Embryonic facial prominence (tissue), 1 donor: Measurements from ENCODE around the gene ROR1.

ENCODE experiments used
- DNase-seq: peaks from one replicate; pipeline ENCODE4 v3.0.0-alpha.2; 2016; ENCODE audit errors: extremely low spot score

The ROR1 gene

DNA sequence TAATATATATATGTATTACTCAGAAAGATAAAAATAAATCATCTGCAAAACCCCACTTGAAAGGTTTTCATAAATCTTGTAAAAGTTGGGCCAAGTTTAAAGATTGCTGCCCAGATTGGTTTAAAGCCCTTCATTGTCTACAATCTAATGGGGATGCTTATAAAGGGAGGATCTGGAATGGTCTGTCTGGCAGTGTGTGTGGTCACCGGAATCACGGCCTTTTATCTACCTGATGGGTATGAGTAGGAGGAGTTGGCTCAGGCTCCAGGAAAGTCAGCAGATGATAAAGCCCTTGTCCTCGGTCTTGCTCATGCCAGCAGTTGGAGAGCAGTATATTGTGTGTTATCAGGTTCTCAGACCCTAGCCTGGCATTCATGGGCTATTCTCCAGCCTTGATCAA, 197.7 kb downstream of the ROR1 start:
- DNase-seq = no peak

DNA sequence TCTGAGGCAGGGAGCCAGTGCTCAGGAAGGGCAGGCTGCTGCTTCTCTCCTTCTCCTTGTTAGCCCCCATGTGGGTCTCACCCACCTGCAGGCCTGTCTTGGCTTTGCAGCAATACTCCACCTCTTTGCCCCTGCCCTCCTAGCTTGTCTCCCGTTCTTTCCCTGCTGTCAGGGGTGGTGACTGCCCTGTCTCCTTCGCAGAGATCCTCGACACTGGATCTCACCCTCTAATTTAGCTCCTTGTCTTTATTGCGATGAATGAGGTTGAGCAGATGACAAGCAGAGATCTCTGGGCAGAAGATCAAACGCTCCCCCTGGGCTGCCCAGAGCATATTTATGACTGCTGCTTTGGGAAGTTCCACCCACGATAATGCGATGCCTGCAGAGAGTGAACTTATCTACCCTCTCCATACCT, 199.2 kb downstream of the ROR1 start:
- no peak for DNase-seq

DNA sequence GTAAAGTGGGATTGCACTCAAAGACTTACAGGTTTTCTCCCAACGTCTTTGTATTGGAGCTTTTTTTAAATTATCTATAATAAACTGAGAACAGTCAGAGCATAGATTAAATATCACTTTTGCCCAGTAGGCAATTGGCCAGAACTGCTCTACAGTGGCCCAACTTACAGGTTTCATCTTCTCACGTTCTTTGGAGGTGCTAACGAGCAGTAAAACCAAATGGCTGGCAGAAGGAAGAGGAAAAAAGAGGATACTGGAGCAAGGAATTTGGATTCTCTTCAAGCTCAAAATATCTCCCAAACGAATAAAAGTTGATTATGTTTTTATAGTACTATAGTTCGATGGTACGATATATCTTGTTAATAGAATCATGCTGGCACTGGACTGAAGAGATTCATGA, 201.1 kb downstream of the ROR1 start:
- no peak for DNase-seq

DNA sequence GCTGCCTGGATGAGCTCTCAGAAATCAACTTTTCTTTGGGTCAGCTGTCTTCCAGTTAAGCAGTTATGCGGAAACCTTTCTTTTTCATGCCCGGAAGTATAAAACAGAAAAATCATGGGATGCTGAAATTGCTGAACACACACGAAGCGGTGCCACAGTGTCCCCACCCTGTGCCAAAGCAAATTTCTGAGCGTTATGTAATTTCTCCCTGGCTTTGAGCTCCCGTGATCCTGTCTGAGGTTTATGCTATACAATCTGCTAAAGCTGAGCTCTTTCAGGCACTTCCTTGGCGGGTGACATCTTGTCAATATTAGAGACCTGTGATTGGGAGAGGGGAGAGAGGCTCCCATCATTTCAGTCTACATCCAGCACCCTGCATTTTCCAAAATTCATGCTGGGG, 201.7 kb downstream of the ROR1 start:
- DNase-seq = no peak

DNA sequence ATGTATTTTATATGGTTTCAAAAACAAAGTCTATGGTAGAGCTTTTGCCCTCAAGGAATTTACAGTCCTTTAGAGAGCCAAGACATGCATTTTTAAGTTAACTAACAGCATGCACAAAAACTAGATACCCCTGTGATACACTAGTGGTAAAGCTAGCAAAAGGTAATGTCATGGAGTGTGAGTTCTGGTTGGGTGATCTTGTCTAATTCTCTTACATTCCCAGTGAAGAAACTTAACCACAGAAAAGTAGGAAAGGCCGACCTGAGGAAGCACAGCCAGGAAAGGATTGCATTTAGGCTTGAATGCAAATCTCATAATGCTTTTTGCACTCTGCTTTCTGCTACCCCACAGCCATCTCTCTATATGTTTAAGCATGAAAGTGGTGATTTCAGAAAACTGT, 202.2 kb downstream of the ROR1 start:
- DNase-seq = no peak

DNA sequence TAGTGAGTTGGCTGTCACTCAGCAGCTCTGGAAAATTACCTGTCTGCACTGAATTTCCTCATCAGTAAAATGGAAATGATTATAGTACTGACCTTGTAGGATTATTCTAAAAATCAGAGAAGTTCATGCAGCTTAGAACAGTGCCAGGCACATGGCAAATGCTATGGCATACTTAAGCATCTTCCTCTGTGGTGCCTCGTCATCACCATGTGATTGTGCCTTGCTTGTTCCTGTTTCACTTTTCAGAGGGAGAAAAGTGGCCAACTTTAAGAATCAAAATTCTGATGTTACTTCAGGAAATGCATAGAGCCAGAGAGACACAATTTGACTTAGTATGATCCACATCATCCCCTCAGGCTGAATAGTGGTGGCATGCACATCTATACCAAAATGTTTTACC, 203.6 kb downstream of the ROR1 start:
- DNase-seq = no peak

DNA sequence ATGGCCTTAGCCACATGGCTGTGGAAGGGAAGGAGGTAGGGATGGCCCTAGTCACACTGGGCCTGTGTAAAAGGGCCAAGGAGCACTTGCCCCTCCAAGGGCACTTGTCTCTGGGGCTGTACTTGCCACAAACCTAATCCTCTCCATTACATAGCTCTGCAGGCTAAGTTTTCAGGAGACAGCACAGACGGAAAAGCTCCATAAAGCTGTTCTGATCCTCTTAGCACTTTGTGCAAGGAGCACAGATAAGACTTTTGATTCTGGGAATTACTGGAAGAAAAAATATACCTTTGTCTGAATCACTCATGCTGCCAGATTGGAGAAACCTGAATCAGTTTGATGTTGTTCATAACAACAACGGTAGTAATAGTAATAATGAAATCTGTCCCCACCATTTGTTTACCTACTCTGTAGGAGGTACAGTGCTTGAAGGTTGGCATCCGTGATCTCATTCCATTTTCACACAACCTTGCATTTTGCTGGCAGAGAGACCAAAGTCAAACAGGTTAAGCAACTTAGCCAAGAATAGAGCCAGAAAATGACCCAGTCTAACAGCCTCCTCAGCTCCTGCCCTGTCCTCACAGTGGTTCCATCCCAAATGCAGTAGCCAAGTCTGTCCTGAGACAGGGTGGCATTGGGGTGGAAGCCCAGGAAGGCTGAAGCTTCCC, 207.1 kb downstream of the ROR1 start:
- no peak for DNase-seq

DNA sequence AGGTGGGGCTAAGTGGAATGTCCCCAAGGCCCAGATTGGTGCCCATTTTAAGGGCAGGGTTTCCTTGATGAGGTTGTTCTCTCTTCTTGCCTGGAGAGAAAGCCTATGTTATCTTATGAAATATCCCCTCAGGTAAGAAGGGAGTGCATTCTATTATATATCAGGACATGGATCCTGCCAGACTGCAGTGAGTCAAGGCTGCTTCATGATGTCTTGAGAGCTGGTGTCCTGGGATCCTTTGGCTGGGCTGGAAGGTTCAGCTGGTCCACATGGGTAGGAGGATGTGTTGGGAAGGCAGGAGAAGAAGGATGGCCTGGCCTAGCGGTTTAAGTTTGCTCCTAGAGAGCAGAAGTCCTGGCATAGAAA, 207.6 kb downstream of the ROR1 start:
- no peak for DNase-seq

DNA sequence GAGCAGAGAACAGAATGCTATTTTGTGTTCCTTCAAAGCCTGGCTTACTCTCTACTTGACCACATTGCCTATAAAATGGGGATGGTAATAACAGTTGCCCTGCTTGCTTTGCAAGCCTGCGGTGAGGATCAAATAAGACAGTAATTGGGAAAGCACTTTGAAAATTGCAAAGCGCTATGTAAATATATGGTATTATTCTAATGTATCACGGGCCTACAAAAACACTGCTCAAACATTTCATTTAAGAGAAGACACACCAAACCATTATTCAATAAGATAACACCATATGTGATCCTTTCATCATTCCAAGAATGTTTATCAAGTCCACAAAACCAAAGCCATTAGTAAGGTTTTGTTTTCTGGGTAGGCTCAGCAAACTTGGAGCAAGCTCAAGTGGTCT, 208.4 kb downstream of the ROR1 start:
- DNase-seq = no peak

DNA sequence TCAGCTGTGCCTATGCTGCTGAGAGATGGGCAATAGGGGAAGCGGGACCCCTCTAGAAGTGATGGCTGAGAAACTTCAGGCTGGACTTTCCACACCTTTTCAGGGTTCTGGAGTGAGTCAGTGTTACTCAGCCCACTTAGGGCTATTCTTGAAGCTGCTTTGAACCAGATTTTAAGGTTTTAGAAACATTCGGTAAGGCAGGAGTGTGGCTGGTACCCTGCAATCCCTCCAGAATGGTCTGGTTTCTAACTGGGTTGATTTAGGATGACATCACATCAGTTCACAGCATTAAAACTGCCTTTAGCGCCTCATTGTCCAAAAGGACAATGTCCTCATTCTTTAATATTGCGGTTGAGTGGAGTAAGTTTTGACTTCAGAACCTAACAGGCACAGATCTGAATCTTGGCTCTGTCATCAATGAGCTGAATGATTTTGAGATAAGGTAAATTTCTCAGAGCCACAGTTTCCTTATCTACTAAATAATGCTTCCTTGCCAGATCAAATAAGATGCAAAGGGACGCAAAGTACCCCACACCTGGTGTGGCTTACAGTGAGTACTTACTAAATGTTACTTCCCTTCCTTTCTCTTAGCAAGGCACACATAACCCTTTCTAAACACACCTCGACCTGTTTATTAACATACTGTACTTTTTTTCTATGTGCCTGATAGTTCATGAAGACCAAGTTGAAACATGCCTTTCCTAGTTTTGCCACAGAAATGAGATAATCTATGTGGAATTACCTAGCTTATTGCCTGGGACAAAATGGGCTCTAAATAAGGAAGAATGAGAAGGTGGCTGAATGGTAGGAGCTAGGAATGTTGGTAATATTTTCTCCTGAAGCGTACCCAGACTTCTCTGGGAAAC, 209.8 kb downstream of the ROR1 start:
- no peak for DNase-seq

DNA sequence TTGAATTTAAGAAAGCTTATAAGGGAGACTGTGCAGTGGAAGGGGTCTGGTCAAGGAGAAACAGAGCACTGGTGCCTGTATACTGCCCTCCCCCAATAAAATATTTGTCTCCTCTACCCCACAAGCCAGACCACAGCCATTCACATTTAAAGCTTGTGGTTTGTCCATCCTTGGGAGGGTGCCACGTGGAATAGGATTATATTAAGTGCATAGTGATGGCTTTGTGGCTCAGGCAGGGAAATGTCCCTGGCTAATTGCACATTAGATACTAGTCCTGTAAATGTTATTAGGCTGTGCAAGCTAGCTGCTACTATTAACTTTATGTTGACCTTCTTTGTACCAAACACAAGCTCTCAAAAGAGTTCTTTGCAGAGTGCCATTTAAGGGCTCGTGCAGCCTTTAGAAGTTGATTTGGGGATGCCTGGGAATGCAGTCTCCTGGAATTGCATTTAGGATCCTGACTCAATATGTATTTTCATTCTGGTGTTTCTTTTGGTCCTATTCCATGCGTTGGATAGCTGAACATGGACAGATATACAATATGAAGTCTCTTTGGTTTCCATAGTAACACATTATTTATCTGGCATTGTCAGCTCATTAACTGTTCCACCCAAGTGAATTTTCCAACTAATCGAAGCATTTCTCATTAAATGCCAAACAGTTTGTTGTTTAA, 210.6 kb downstream of the ROR1 start:
- no peak for DNase-seq

DNA sequence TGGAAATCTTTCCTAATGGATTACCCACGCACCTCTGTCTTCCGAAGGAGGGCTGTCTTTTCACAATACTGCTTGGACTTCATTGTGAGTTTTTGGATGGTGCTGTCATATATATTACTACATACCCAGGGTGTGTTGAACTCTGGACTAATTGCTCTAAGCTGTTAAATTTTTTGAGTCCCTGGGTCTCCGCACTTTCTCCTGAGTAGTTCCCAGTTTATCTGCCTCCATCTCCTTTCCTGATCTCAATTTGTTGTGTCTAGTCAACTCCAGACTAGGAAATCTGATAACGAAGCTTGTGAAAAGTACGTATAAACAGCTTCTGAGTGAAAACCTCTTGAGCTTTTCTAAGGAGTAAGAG, 211.1 kb downstream of the ROR1 start:
- DNase-seq = no peak

DNA sequence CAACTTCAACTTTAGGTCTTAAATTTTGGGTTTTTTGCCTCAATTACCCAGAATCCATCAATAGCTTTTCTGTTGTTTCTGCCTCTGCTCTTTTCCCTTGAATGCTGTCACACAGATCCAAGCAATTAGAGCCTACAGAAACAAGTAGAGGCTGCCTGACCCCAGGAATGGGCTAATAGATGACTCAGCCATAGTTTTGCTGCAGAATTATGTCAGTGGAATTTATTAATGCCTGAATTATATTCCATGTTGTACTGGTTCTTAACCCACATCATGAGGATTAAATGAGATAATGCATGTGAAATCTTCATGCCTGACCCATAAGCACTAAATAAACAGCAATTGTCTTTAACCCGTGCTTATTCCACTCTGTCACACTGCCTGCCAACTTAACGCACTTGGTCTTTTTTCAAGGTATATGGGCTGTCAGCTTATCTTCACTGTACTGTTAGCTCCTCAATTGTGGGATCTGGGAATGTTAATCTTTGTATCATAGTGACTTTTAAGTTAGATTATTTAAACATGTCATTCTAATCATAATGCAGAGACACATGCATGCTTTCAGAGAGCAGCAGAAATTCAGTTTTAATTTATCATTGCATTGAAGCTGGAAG, 213.3 kb downstream of the ROR1 start:
- DNase-seq = no peak

DNA sequence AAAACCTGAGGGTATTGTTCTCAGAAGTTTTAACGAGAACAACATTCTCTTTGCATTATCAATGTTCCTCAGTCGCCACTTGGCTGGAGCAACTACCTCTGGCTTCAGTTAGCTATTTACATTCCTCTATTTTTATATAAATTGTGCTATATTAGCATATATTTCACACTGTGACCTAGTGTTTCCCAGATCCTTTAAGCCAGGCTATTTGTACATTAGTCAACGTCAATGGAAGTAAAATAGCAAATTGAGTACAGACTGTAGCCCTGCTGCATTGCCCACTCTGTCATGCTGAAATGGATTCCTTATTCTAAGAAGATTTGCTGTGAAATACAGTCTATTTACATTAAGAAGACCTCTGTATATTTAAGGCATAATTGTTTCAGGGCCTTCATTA, 213.8 kb downstream of the ROR1 start:
- DNase-seq = peak; percentile 53

DNA sequence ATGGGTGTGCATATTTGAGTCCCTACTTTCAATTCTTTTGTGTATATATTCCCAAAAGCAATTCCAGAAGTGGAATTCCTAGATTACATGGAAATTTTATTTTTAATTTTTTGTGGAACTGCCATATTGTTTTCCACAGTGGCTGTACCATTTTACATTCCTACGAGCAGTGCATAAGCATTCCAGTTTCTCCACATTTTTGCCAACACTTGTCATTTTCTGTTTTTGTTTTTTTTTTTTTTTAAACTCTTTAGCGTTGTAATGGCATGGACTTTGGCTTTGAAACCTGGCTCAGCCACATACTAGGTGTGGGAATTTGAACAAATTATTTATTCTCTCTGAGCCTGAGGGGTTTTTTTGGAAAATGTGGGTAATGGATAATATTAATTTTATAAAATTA, 215.1 kb downstream of the ROR1 start:
- no peak for DNase-seq

DNA sequence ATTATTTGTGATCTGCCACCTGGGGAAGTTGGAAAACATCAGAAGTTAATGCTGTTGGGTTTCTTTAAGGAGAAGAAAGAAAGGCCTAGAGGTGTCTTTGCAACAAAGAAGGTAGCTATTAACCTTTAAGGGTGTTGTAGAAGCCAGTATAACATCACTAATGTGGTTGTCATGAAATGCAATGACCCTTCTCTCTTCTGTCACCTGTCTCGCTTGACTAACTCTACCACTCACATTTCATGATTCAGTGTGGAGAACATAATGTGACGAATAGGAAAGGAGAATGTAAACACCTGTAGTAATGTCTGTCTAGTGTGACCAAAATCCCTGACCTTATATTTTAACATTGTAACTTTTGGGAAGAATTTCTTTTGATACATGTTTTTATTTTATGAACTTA, 217.9 kb downstream of the ROR1 start:
- no peak for DNase-seq

DNA sequence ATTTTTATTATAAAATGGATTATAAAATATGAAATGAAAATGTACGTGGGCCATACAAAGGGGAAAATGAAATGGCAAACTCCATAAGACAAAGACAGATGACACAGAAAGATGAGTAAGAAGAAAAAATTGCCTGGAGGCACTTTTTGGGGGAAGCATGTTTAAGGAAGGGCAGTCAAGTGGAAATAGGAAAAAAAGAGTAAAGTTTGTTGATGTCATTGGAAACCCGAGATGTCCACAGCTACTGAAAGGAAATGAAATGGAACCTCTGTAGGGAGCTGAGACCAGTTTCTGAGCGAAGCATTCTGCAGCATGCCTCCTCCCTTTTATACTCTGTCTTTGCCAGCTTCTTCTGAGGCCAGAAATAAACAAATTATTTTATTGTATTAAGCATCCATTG, 226.2 kb downstream of the ROR1 start:
- no peak for DNase-seq

DNA sequence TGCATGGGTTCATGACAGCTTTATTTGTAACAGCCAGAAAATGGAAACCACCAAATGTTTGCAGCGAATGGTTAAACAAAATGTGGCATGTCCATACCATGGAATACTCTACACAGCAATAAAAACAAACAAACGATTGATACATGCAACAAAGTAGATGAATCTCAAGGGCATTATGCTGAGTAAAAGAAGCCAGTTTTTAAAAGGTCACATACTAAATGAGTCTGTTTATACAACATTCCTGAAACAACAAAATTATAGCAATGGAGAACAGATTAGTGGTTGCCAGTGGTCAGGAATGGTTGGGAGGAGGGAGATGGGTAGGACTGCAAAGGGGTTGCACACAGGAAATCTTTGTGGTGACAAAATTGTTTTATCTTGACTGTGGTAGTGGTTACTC, 227.2 kb downstream of the ROR1 start:
- no peak for DNase-seq

DNA sequence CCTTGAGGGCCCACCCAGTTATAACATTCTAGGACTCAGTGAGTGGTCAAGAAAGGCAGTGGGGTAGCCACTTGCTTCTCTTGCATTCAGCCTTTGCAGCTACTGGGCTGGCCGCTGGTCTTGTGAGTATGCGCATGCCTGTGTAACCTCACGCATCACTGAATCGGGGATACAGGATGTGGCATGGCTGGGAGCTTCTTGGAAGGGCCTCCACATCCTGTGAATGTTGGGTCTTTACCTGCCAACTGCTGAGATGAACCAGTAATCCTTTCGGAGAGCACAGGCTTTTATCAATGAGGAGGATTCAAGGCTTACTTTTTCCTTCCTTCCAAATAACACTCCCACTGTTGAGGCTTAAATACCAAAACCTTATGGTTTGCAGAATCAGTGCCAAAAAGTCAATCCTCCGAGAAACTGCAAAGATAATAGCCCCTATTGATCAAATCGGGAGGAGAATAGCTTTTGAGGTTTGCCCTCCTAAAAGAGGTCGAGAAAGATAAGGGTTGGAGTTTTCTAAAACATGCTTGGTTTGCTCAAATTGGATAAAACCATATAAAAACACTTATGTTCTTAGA, 230.7 kb downstream of the ROR1 start:
- DNase-seq = no peak

DNA sequence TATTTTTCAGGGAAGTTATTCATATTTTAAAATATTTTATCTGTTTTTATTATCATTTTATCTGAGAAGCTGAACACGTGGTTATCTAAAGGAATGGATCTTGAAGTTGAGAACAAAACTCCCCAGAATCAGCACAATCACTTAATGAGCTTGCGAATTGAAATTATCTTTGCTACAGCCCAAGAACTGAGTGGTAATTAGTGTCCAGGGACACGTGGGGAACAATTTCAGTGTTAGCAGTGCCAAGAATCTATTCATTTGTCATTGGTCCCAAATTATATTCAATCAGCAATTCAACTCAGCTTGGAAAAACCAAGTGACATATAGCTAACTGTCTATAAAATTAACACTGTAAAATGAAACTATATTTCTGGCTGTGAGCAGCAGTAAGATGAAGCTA, 232.0 kb downstream of the ROR1 start:
- DNase-seq = no peak

DNA sequence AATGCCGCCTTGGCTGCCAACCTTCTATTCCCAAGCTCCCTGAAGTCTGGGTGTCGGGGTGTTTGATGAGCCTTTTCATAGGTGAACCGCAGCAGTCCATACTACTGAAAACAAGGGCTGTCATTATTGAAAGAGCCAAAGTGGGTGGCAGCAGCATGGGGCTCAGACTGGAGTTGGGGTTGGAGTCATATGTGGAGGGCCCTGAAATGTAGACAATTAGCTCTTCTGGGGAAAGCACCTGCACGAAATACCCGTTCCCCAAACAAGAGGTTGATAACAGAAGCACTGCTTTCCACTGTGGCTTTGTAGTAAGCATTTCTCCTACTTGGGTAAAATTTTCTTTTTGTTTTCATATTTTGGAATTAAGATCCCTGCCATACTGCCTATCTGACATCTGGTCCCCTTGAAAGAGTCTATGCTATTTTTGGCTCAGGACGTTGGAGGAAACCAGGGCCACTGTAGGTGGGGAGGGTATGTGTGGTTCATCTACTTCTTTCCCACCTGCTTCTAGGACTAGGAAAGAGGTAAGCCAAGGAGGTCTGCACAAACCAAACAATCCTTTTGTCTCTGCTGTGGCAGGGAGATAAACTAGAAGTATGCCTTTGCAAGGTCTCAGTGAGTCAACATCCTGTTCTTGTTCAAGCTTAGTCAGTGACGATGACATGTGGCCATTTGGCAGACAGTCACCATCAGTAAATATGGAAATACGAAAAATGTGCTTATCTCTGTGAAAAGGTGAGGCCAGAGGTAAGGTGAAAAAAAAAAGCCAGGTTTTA, 232.6 kb downstream of the ROR1 start:
- DNase-seq = no peak

DNA sequence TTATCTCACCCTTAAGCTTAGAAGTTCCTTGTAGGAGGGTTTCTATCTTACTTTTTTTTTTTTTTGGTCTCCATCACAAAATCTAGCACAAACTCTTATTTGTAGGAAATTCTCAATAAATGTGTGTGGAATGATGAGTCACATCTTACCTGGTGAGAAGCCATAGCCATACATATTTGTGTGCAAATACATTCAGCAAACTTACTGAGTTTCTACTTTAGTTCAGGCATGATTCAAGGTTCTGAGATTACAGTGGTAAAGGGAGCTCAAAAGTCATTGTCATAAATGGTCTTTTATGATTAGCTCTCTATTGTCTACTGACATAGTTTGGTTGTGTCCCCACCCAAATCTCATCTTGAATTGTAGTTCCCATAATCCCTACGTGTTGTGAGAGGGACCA, 236.5 kb downstream of the ROR1 start:
- DNase-seq = no peak
